H1 (cell line): ENCODE data around the gene IPO9. TPM values are rescaled to one million over a fixed set of nuclear protein-coding genes. Genes with fewer than 3 reads are reported as not detected.

Experiments
- CBX5 ChIP-seq: fragments of 300-800, 300-1000 bp; sonication (generic); IDR thresholded peaks from 2 replicates; pipeline ENCODE4 v1.7.1; 2016; ENCODE audit warnings: antibody characterized with exemption, low read length, low read depth
- EZH2 ChIP-seq: fragments of 200-600 bp; sonication (generic); IDR thresholded peaks from 2 replicates; pipeline ENCODE4 v1.7.1; 2012; ENCODE audit warnings: low read depth, mild to moderate bottlenecking, moderate library complexity, low read length, inconsistent platforms; ENCODE audit not compliant: severe bottlenecking
- GABPA ChIP-seq: IDR thresholded peaks from 2 replicates; pipeline ENCODE4 v1.6.1; 2011; ENCODE audit warnings: mild to moderate bottlenecking, low read length, moderate library complexity, borderline replicate concordance; ENCODE audit not compliant: insufficient read depth
- POU5F1 ChIP-seq: IDR thresholded peaks from 2 replicates; pipeline ENCODE4 v1.6.1; 2011; ENCODE audit warnings: low read depth, mild to moderate bottlenecking, low read length, moderate library complexity
- RAD21 ChIP-seq, 2 experiments: IDR thresholded peaks in 1 of 2; conservative IDR thresholded peaks in 1 of 2; 2 replicates each; pipeline ENCODE4 v1.6.1; 2011; ENCODE audit warnings: low read depth in 2 of 2, low read length in 2 of 2, improper control_type of control experiment in 1 of 2, inconsistent platforms in 1 of 2, mild to moderate bottlenecking in 1 of 2, moderate library complexity in 1 of 2
- RFX5 ChIP-seq: IDR thresholded peaks from 2 replicates; pipeline ENCODE4 v1.6.1; 2011; ENCODE audit warnings: low read depth, low read length, improper control_type of control experiment, borderline replicate concordance
- RXRA ChIP-seq: IDR thresholded peaks from 2 replicates; pipeline ENCODE4 v1.6.1; 2011; ENCODE audit warnings: low read depth, mild to moderate bottlenecking, low read length, moderate library complexity; ENCODE audit not compliant: insufficient read depth
- SIRT6 ChIP-seq: IDR thresholded peaks from one replicate; pipeline ENCODE4 v1.7.1; 2012; ENCODE audit warnings: low read length, inconsistent platforms
- ZNF274 ChIP-seq: IDR thresholded peaks from 2 replicates; pipeline ENCODE4 v1.7.0; 2012; ENCODE audit warnings: low read length, borderline replicate concordance; ENCODE audit errors: extremely low read depth
- polyA plus RNA-seq, 7 experiments: library from polyadenylated mRNA; depleted of rRNA in 3 of 7; stranded (reverse) in 5 of 7; unstranded in 2 of 7; fragments of >200 nt in 5 of 7; fragments of 200-250 nt in 2 of 7; gene quantifications; 1 replicate in 5 of 7; 2 replicates in 1 of 7; 4 replicates in 1 of 7; pipeline versions ENCODE4 v1.2.1 to v1.2.3, GENCODE V29; 2011 to 2013; ENCODE audit warnings: missing spikeins in 2 of 7, mixed read lengths in 2 of 7
- total RNA-seq: library from RNA; stranded (reverse); fragmentation: NEBNext Ultra II Directional; extraction: Animal tissue kit (Norgen Biotek cat#: 25700); gene quantifications from 2 replicates; pipeline ENCODE4 v1.2.1, GENCODE V29; 2021
- TF ChIP-seq, protein P1 (sequence below): IDR thresholded peaks from 2 replicates; pipeline ENCODE4 v1.6.1; 2012; ENCODE audit warnings: low read length, inconsistent platforms

Gene IPO9
- total and polyA plus RNA-seq, 2 of the 8 experiments (the other 6 are each of a cell fraction or from before 2014, with no cell fraction given): 61.0 to 122 TPM

GRCh38 chr1:201828820-201829774 lies at the start of gene IPO9 (continued):
- no peak for TF ChIP-seq CBX5
- no peak for TF ChIP-seq RXRA
- TF ChIP-seq EZH2: no peak
- TF ChIP-seq SIRT6: no peak
- TF ChIP-seq, protein P1, sequence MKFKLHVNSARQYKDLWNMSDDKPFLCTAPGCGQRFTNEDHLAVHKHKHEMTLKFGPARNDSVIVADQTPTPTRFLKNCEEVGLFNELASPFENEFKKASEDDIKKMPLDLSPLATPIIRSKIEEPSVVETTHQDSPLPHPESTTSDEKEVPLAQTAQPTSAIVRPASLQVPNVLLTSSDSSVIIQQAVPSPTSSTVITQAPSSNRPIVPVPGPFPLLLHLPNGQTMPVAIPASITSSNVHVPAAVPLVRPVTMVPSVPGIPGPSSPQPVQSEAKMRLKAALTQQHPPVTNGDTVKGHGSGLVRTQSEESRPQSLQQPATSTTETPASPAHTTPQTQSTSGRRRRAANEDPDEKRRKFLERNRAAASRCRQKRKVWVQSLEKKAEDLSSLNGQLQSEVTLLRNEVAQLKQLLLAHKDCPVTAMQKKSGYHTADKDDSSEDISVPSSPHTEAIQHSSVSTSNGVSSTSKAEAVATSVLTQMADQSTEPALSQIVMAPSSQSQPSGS: no peak
- TF ChIP-seq RAD21 (IDR thresholded peaks at IDR 0.05 in 1 of 2, conservative IDR thresholded peaks at IDR 0.05 in 1 of 2; ENCODE audit: low read depth in 2 of 2, low read length in 2 of 2): peak; percentile 19 to 29; a peak in 1 of 4 replicates
- no peak for TF ChIP-seq GABPA
- no peak for TF ChIP-seq ZNF274
- no peak for TF ChIP-seq RFX5
- TF ChIP-seq POU5F1: no peak
